ENCODE measurements around the gene VAC14. TPM values are rescaled to one million over a fixed set of nuclear protein-coding genes. Genes with fewer than 3 reads are reported as not detected.

VAC14 gene
- total RNA-seq, 1 experiment from 2014 or later: 49.9 TPM

DNA sequence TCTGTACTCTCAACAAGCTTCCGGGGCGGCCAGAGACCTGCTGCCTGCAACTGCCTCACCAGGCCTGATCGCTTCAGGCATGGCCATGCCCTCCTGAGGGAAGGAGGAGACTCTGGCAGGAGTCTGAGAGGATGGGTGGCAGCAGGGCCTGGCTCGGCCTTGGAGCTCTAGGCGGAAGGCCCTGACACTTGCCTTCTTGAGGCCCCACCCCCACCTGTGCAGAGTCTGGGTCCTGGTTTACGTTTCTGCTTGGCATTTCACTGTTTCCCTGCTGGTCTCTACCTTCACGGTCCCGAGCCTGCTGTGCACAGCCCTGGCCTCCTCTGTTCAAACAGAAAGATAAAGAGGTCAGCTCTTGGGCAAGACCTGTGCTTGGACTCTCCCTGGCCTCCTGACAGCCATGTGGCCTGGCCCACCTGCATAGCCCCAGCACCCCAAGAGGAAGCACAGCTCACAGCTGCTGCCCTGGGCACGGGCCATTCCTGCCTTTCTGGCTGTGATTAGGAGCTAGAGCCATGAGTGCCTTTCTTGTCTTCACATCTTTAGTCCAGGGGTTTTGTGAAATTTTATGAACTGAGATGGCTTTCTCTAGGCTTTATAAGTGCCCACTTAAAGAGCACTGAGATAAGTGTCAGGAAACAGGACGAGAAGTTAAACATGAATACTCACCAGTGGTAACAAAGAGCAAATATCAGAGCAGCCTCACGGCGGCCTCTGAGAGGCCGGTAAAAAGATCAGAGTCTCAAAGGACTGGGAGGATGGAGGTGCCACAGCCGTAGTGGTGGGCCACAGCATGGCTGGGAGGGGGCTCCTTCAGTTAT, 89.5 kb downstream of the VAC14 start:
- no peak overlapping the region for H3K23ac ChIP-seq (ENCODE audit: insufficient read length, low read depth, low read length)

More for the DNA sequence above, 89.5 kb downstream of the VAC14 start:
- no CpG with 5 or more reads among the region's 14 CpGs for WGBS (ENCODE audit: extremely low coverage, insufficient read length, low lambda C conversion rate)
- no peak overlapping the region for H2BK15ac ChIP-seq (ENCODE audit: low read depth, low read length)
- H3K27me3 ChIP-seq (ENCODE audit: insufficient read depth, low read length): no peaks in the 10 kb centered on the region
- no peak overlapping the region for H2BK20ac ChIP-seq (ENCODE audit: low read depth, low read length, poor library complexity, severe bottlenecking)
- TF ChIP-seq, protein P1, sequence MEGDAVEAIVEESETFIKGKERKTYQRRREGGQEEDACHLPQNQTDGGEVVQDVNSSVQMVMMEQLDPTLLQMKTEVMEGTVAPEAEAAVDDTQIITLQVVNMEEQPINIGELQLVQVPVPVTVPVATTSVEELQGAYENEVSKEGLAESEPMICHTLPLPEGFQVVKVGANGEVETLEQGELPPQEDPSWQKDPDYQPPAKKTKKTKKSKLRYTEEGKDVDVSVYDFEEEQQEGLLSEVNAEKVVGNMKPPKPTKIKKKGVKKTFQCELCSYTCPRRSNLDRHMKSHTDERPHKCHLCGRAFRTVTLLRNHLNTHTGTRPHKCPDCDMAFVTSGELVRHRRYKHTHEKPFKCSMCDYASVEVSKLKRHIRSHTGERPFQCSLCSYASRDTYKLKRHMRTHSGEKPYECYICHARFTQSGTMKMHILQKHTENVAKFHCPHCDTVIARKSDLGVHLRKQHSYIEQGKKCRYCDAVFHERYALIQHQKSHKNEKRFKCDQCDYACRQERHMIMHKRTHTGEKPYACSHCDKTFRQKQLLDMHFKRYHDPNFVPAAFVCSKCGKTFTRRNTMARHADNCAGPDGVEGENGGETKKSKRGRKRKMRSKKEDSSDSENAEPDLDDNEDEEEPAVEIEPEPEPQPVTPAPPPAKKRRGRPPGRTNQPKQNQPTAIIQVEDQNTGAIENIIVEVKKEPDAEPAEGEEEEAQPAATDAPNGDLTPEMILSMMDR (conservative IDR thresholded peaks at IDR 0.05): no peak
- no peaks in the 10 kb centered on the region; a peak in 1 of 5 replicates for H3K9me3 Mint-ChIP-seq
- no peak for DNase-seq
- H4K8ac ChIP-seq (replicated peaks; ENCODE audit: insufficient read length, low read depth, low read length): no peak overlapping the region
- no peak overlapping the region for H4K5ac ChIP-seq (ENCODE audit: insufficient read length, low read depth, low read length)
- peak overlapping the region in 1 of 3 experiments; percentile 35; a peak in 2 of 7 replicates for H3K27ac Mint-ChIP-seq
- no peak overlapping the region for H2AK5ac ChIP-seq (ENCODE audit: insufficient read length, low read length)
- no peaks in the 10 kb centered on the region for H3K79me2 ChIP-seq (ENCODE audit: insufficient read depth, low read length)
- H3K18ac ChIP-seq (ENCODE audit: insufficient read length, low read depth, low read length): no peak overlapping the region
- H2AFZ ChIP-seq (ENCODE audit: low read length): no peak overlapping the region
- no peaks in the 10 kb centered on the region for H3K9me3 ChIP-seq (ENCODE audit: control insufficient read depth, low read depth, low read length)
- no peak overlapping the region for H2BK5ac ChIP-seq (ENCODE audit: insufficient read length, low read length)
- no peak overlapping the region for H3K56ac ChIP-seq (ENCODE audit: insufficient read length, low read depth, low read length)
- H3K14ac ChIP-seq (ENCODE audit: insufficient read depth, low read length): no peak overlapping the region
- H3K4me1 ChIP-seq (ENCODE audit: insufficient read depth, low read length): peaks cover 11% of the 10 kb centered on the region; the same call in 1 of the 2 replicates
- H2BK12ac ChIP-seq (ENCODE audit: insufficient read length, low read depth, low read length): no peak overlapping the region
- no peak overlapping the region for H4K91ac ChIP-seq (ENCODE audit: insufficient read length, low read depth, low read length)
- H3K4me3 Mint-ChIP-seq: peak overlapping the region in 1 of 2 experiments; percentile 22; a peak in 1 of 5 replicates
- H3T11ph ChIP-seq (ENCODE audit: low read length): no peak overlapping the region
- no peak overlapping the region for H3K27ac ChIP-seq (ENCODE audit: insufficient read length, low read depth, low read length)
- peaks cover 4 to 9% (median 7%) of the 10 kb centered on the region in 3 experiments; a peak in 4 of 7 replicates for H3K36me3 Mint-ChIP-seq (ENCODE audit: insufficient read depth in 1 of 3, low read depth in 3 of 3)
- H2BK120ac ChIP-seq (ENCODE audit: low read depth, low read length, poor library complexity, severe bottlenecking): no peak overlapping the region
- no peak overlapping the region for H3K4ac ChIP-seq (ENCODE audit: low read depth, low read length)
- no peak overlapping the region for H3K4me2 ChIP-seq (ENCODE audit: insufficient read depth, insufficient read length, low read length)
- no peaks in the 10 kb centered on the region; the same call in 1 of the 2 replicates for H3K27me3 Mint-ChIP-seq (ENCODE audit: low read depth)
- no peak overlapping the region for H3K9ac ChIP-seq (ENCODE audit: extremely low read depth, insufficient read length, low read length)
- H4K20me1 ChIP-seq (ENCODE audit: control insufficient read depth, insufficient read depth, insufficient read length): no peaks in the 10 kb centered on the region
- H3K23me2 ChIP-seq (ENCODE audit: insufficient read length, low read depth, low read length, poor library complexity, severe bottlenecking): no peaks in the 10 kb centered on the region
- peaks cover 66 to 74% of the 10 kb centered on the region in 2 experiments for H3K4me1 Mint-ChIP-seq
- H3K79me1 ChIP-seq (ENCODE audit: insufficient read depth, low read depth, low read length, poor library complexity, severe bottlenecking): no peaks in the 10 kb centered on the region
